HG03442 (cell line): ENCODE results near the gene MFSD11.
"Not testable (repeated sequence)": the region's sequence is repeated elsewhere in the genome, so short reads cannot be mapped to it uniquely, and the experiment has no call there.

ENCODE experiments used
- ATAC-seq: cut with Tn5 transposase; IDR thresholded peaks from one replicate; pipeline ENCODE4 v1.9.1; 2021; ENCODE audit warnings: mild to moderate bottlenecking, moderate library complexity; ENCODE audit not compliant: unreplicated experiment

MFSD11 gene

DNA sequence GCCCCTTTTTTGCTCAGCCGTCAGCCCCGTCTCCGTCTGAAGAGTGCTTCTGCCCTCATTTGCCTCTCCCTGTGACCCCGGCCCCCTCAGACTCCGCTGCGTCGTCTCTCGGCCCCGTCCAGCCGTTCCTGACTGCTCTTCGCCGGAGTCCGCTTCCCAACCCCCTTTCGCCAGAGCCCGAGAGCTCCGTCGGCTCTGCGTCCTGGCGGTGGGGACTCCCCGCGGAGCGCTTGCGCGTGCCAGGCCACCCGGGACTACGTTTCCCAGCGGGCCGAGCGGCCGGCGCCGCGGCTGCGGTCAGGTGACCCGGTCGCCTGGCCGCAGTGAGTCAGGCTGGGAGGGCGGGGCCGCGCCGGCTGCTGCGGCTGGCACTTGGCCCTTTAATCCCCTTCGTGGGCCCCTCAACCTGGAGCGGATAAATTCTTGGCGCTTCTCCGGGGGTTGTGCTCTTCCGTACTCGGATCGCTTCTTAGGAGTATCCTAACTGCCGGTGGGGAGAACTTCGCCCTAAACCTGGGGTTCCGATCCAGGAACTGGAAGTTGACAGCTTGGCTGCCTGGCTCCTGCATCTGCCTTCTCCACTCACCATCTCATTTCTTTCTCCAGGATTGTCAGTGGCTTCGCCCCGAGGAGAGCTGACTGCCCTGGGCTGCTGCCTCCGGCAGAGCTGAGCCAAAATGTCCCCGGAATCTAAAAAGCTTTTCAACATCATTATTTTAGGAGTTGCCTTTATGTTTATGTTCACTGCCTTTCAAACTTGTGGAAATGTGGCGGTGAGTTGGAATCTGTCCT lies at the start of gene MFSD11:
MFSD11 (plus strand) TSS at position 444 of the 792 bp plus-strand sequence; CDS start at position 678, 234 bp downstream.
- ATAC-seq: peak; percentile 46

DNA sequence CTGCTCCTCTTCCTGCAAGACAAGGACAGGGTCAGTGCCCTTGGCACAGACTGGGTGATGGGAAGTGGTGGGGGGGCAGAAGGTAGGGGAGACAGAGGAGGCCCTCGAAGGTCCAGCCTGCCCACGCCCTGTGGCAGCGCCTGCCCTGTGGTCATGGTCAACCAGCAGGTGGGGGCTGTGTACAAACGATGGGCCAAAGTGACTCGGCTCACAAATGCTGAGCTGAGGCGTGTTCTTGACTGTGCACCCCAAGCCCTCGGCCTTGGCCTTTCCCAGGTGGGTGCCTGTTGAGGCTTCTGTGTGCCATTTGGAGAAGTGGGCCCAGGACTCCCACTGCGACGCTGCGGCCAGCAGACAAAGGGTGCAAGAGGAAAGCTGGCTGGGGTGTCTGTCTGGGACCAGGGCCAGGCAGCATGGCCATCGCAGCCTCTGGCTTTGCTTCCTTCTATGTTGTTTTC lies 49.7 kb upstream of the MFSD11 start:
- no peak for ATAC-seq

DNA sequence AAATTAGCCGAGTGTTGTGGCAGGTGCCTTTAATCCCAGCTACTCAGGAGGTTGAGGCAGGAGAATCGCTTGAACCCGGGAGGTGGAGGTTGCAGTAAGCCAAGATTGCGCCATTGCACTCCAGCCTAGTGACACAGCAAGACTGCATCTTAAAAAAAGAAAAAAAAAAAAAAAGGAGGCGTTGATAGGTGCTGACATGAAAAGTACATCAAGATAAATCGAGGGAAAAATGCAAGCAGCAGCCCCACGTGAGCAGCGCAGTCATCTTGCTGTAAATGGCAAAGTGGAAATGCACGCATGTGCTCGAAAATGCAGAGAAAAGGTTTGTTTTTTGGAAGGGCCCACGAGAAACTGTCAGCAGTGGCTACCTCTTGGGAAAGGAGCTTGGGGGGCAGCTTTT lies 48.1 kb upstream of the MFSD11 start:
- ATAC-seq: no peak

DNA sequence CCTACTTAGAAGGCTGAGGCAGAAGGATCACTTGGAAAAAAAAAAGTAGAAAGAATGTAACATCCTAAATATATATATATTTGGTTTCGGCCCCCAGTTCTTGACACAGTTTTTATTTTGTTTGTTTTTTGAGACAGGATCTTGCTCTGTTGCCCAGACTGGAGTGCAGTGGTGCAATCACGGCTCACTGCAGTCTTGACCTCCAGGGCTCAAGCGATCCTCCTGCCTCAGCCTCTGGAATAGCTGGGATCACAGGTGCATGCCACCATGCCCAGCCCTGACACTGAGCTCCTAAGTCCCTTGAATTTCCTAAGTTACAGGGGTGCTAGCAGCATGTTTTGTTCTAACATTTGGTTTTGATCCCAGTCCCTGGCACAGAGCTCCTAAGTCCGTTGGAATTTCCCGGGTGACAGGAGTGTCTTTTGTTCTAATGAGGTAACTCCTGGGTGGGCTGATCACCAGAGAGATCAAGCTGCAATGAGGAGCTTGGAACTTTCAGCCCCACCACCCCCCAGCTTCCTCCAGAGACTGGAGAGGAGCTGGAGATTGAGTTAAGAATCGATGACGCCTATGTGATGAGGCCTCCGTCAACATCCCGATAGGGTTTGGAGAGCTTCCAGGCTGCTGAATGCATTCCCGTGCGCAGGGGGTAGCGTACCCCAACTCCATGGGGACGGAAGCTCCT lies 47.2 kb upstream of the MFSD11 start:
- no peak for ATAC-seq

DNA sequence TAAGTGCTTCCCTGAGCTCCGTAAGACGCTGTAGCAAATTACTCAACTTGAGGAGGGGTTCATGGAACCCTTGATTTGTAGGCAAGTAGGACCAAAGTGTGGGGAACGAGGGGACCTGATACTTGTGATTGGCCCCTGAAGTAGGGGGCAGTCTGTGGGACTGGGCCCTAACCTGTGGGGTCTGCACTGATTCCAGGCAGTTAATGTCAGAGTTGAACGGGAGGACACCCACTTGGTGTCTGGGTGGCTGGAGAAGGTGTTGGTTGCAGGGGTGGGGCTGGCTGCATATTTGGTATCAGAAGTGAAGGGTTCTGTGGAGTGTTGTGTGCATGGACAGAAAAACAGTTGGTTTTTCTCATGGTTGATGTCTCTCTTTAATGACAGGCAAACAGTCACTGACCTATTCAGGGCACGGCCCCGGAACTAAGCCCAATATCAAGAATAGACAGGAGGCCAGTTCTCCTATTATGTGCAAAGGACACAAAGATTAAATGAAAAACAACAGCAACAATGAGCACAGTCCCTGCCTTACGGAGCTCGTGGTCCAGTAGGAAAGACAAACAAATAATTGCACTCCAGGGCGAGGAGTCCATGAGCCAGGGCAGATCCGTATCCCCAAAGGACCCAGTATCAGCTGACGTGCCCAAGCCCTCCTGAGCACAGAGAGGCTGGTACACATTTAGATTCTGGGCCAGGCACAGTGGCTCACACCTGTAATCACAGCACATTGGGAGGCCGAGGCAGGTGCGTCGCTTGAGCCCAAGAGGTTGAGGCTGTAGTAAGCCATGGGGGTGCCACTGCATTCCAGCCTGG lies 46.3 kb upstream of the MFSD11 start:
- no peak for ATAC-seq

DNA sequence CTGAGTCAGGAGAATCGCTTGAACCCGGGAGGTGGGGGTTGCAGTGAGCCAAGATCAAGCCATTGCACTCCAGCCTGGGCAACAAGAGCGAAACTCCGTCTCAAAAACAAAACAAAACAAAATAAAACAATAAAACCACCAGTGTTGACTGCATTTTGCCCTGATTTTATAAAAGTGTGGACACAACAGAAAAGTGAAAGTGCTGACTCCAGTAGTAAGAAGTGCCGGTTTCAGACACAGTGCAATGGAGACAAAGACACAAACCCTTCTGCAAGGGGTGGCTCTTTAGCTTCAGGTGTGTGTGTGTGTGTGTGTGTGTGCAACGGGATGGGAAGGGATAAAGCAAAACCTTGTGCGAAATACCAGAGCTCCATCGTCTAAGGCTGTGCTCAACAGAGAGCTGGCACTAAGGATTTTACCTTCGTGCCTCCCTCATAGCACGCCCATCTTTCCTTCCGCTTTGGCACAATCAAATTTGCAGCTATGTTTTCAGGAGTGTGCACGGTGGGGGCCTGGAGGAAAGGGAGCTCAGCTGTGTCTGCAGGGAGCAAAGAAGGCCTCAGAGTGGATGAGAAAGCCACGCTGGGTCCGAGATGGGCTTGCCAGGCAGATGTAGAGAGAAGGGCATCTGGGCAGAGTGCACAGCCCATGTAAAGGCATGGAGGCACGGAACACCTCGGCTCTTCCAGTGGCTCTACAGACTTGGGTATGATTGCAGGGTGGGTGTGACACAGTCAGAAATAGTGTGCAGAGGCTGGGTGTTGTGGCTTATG lies 42.7 kb upstream of the MFSD11 start:
- ATAC-seq: no peak

DNA sequence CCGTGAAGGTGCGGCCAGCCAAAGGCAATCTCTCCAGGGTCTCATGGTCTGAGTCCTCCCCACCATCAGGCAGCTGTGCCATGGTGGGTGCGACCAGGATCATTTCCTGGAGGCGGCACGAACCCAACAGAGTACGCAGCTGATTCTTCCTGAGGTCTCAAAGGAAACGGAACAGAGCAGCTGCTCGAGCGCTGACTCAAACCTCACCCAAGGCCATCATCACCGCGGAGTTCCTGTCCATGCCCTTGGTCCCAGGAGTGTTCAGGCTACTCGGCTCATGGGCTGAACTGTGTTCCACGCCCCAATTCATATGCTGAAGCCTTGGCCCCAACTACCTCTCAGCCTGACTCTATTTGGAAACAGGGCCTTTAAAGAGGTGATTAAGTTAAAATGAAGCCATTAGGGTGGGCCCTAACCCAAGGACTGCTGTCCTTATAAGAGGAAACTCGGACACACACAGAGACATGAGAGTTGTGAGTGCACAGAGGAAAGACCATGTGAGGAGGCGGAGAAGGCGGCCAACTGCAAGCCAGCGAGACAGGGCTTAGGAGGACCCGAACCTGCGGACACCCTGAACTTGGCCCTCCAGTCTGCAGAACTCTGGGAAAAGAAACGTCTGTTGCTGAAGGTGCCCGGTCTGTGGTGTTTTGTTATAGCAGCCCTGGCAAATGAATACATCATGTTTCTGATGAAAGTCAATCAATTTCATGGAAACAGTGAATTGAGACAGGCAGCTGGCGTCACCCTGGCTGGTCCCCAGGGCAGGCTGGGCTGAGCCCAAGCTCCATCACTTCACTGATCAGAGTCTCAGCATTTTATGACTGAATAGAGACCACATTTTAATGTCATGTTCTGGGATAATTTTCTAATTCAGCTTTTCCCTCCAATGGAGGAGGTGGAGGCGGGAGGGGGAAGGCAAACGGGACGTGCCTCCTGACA lies 40.9 kb upstream of the MFSD11 start:
- ATAC-seq: no peak

DNA sequence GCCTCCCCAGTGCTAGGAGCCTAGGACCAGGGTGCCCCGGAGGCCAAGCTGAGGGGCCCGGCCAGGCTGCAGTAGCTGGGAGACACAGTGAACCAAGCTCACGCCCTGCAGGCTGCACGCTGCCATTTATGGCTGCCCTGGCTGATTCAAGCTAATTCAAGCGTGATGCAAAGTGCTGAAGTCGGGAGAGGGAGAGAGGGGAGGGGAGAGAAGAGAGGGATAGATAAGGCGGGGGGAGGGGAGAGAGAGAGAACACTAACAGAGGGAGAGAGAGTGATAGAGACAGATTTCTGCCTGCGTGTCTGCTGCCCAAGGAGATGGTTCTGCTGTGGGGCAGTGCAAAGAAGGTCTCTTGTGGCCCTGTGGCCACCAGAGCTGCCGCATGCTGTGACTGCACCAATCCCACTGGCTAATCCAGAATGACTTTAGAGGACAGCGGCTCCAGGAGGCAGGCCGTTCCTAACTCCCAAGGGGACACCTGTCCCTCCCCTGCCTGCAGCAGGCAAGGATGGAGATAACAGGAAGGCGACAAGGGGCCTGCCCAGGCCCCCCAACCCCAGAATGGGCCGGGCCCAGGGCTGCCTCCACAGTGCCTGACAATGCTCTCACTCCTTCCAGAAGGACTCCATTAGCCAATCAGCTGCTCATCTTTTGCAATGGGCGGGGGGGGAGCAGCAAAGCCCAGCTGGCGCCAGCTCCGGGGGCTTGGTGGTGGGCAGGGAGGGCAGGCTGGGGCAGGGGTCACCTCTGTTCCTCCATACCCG lies 40.0 kb upstream of the MFSD11 start:
- no peak for ATAC-seq

DNA sequence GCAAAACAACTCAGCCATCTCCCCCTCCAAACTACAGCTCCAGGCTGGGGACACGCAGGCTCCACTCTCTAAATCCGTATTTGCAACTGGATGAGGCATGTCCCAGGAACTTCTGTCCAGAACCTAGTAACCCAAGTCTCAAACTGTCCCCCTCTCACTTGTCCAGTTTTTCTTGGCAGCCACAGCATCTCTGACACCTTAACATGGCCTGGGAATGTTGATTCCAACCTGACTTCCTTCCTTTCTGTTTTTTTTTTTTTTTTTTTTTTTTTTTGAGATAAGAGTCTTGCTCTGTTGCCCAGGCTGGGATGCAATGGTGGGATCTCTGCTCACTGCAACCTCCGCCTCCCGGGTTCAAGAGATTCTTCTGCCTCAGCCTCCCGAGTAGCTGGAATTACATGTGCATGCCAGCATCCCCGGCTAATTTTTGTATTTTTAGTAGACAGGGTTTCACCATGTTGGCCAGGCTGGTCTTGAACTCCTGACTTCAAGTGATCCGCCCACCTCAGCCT lies 39.4 kb upstream of the MFSD11 start:
- not testable (repeated sequence) for ATAC-seq

DNA sequence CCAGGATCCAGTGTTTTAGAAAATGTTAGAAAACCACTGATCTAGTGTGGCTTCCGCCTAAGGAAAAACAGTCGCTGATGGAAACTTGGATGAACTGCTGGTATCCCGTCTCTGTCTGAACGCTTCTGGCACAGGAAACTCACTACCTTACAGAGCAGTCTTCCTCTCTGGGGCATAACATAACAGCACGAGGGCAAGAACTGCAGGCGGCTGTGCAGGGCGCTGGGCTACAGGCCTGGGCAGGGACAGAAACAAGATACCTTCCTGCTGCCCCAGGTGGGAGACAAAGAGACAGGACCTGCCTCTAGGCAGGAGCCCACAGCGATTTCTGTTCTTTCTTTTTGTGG lies 37.7 kb upstream of the MFSD11 start:
- ATAC-seq: no peak

DNA sequence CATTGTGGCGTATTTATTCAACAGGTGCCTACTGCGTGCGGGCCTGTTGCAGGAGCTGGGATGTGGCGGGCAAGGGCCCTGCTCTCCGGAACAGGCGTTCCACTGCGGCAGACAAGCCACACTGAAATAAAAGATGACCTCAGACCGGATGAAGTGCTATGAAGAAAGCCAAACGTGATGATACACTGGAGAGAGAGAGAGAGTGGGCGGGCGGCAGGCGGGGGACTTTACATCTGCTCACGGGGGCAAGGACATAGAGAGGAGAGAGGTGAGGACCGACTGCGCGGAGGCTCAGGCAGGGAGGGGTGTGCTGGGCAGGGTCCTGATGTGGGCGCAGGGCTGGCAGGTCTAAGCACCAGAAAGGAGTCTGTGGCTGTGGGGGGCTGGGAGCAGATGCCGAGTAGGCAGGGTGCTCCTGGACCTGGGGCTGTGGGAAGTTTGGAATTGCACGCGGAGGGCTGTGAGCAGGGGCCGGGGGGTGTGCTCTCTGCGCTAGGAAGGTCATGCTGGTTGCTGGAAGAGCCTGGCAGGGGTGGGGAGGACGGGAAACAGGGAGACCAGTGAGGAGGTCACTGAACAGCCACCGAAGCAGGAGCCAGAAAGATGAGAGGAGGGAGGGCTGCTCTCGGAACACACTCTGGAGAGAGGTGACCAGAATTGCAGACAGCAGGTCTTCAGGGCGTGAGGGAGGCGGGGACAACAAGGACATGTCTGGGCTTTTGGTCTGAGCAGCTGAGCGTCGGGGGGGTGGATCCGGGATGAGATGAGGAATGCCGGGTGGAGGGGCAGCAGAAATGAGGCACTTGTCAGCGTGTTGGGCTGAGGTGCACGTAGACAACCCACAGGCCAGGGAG lies 37.1 kb upstream of the MFSD11 start:
- ATAC-seq: no peak

DNA sequence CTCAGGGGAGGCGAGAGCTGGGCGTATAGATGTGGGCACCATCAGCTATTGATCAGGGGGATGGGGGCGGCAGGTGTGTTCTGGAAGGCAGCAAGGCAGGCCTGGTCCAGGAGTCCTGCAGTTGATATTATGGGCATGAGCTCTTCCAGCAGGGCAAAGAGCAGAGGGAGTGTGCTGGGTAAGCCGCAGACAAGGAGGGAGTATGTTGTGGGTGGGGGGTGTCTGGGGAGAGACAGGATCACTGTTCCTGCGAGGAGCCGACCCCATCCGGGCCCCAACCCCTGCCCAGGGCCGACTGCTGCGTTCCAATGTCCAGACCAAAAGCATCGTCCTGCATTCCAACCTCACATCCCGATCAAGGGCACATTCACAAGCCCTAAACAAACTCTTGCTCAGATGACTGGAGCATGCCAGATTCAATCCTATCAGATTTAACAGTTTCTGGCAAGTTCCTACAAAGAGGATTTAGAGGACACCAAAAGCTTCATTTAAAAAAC lies 36.4 kb upstream of the MFSD11 start:
- no peak for ATAC-seq

DNA sequence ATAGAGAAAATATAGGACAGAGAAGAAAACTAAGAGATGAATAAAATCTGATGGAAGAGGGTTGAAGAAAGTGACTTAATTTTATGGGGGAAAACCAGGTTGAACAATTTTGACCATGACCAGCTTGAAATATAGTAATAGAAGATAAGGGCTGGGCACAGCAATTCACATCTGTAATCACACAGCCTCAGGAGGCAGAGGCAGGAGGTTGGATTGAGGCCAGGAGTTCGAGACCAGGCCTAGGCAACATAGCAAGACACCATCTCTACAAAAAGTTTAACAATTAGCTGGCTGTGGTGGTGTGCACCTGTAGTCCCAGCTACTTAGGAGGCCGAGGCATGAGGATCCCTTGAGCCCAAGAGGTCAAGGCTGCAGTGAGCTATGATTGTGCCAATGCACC lies 35.8 kb upstream of the MFSD11 start:
- no peak for ATAC-seq

DNA sequence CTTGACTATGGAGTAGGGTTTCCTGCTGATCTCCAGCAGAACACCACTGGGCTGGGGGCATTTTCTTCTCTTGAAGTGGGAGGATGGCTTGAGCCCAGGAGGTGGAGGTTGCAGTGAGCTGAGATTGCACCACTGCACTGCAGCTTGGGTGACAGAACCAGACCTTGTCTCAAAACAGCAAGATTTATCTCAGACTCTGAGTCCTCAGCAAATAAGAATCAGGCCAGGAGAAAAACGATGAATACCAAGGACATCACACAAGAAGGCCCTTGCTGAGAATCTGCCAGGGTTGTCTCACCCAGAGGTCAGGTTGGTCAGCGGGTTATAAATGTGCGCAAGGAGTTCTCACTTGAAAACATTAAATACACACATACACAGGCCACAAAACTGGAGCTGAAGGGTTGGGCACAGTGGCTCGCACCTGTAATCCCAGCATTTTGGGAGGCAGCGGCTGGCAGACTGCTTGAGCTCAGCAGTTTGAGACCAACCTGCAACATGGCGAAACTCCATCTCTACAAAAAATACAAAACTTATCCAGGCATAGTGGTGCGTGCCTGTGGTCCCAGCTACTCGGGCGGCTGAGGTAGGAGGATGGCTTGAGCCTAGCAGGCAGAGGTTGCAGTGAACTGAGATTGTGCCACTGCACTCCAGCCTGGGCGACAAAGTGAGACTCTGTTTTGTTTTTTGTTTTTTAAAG lies 34.8 kb upstream of the MFSD11 start:
- ATAC-seq: no peak

DNA sequence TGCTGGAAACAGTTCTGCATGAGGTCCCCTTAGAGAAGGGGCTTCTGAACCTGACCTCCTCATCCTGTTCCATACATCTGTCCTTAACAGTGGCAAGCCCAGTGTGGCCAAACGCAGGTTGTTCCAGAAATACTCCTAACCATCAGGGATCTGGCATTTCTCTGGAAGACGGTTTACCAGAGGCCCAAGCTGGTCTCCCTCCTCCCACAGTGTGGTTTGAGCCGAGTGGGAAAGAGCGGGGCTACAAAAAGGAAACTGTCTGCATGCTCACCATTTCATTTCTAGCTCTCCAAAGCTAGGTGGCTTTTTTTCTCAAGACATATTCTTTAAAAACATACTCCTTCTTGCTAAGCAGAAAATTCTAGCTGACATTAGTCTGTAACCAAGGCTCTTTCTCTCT lies 33.1 kb upstream of the MFSD11 start:
- ATAC-seq: no peak

DNA sequence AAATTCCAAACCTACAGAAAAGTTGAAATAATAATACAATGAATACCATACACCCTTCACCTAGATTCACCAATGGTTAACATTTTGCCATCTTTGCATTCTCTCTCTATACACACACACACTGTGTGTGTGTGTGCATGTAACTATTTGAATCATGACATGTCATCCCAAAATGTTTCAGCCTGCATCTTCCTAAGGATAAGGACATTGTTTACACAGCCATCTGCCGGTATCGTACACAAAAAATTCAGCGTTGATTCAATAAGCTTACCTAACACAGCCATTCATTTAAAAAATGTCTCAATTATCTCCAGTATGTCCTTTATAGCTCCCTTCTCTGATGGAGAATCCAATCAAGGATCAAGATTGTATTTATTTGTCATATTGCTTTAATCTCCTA lies 31.1 kb upstream of the MFSD11 start:
- ATAC-seq: no peak
